Fibroblast of pulmonary artery (primary cell): Measurements from ENCODE around the gene FAM110D.
A peak's percentile ranks its signal among the peaks of the same experiment; 100 is the strongest.

Experiments used
- DNase-seq: peaks from one replicate; pipeline ENCODE4 v3.0.0-alpha.2; 2010; ENCODE audit warnings: low read depth
- H3K4me3 ChIP-seq: replicated peaks from 2 replicates; pipeline ENCODE4 v1.5.1; 2011; ENCODE audit warnings: low read depth, mild to moderate bottlenecking, control low read depth, low read length, moderate library complexity
- CTCF ChIP-seq: IDR thresholded peaks from 2 replicates; pipeline ENCODE4 v1.5.1; 2011; ENCODE audit warnings: mild to moderate bottlenecking, control low read depth, low read length, inconsistent platforms; ENCODE audit errors: missing control alignments

The FAM110D gene

GRCh38 chr1:26158908-26159742, at the start of gene FAM110D:
FAM110D (plus strand) TSS chr1:26159079; CDS start chr1:26161292, 2,213 bp downstream.
- no peak for TF ChIP-seq CTCF
- no peak for DNase-seq
- peak within 1 kb of the TSS; percentile 33 for H3K4me3 ChIP-seq

GRCh38 chr1:26109229-26110164, 49.4 kb upstream of the FAM110D start:
- TF ChIP-seq CTCF = no peak
- no peak for DNase-seq
- H3K4me3 ChIP-seq = no peak overlapping the region

- peak overlapping the region; percentile 96 for H3K4me3 ChIP-seq
- peak; percentile 61 for DNase-seq
- TF ChIP-seq CTCF = no peak
Measured at GRCh38 chr1:26110731-26111529, 47.9 kb upstream of the FAM110D start.

- DNase-seq = peak; percentile 97
- H3K4me3 ChIP-seq = peak within 1 kb of the TSS; percentile 96
- no peak for TF ChIP-seq CTCF
Measured at GRCh38 chr1:26111530-26112406, 47.1 kb upstream of the FAM110D start, which contains the start of gene PDIK1L. PDIK1L (plus strand) TSS chr1:26111824; CDS start chr1:26114309, 2,485 bp downstream.

- no peak for TF ChIP-seq CTCF
- peak overlapping the region; percentile 96 for H3K4me3 ChIP-seq
- DNase-seq = no peak
Measured at GRCh38 chr1:26112407-26112775, 46.5 kb upstream of the FAM110D start.
